SK-N-SH (cell line): ENCODE data around the gene NAPA. TPM values are rescaled to one million over a fixed set of nuclear protein-coding genes. Genes with fewer than 3 reads are reported as not detected.

Experiments
- CTCF ChIA-PET: fragments of 300-600, 350-600 bp; formaldehyde crosslinking; extraction: SDS; loops from one replicate; lab custom pipeline; 2021; lab: Yijun Ruan, JAX
- POLR2A ChIA-PET: fragments of 350-600 bp; sonication (Branson Sonifier 250); formaldehyde crosslinking; extraction: SDS; loops from one replicate; lab custom pipeline; 2020; ENCODE audit warnings: antibody characterized with exemption, inconsistent platforms; lab: Yijun Ruan, JAX
- DNase-seq: peaks from one replicate; pipeline ENCODE4 v3.0.0; 2012
- H2AFZ ChIP-seq: fragments of 200-600 bp; sonication (generic); 2 replicates; pipeline ENCODE4 v1.8.1; 2016; ENCODE audit warnings: antibody characterized with exemption, mild to moderate bottlenecking, low read depth
- H3F3A ChIP-seq: fragments of 200-600 bp; sonication (generic); replicated peaks from 2 replicates; pipeline ENCODE3; 2016; ENCODE audit warnings: antibody characterized with exemption, mild to moderate bottlenecking; ENCODE audit not compliant: insufficient read depth
- H3K27ac ChIP-seq, 2 experiments: fragments of 200-500 bp in 1 of 2; fragments of 200-600 bp in 1 of 2; sonication (Bioruptor generic) in 1 of 2; sonication (generic), shearing (Covaris generic) in 1 of 2; 2 replicates each; pipeline versions ENCODE4 v1.5.1 to v1.6.1; 2014 to 2016; ENCODE audit warnings: low read depth in 2 of 2, inconsistent platforms in 1 of 2, low read length in 1 of 2, mild to moderate bottlenecking in 1 of 2, mixed read lengths in 1 of 2
- H3K27me3 ChIP-seq: fragments of 200-600 bp; sonication (generic), shearing (Covaris generic); 2 replicates; pipeline ENCODE4 v1.6.1; 2016; ENCODE audit warnings: mixed run types; ENCODE audit not compliant: insufficient read depth
- H3K36me3 ChIP-seq, 2 experiments: fragments of 200-500 bp in 1 of 2; fragments of 200-600 bp in 1 of 2; sonication (Bioruptor generic) in 1 of 2; sonication (generic) in 1 of 2; replicated peaks in 1 of 2; 2 replicates each; pipeline versions ENCODE3 to v1.5.1; 2014 to 2016; ENCODE audit warnings: low read length in 1 of 2, mild to moderate bottlenecking in 1 of 2; ENCODE audit not compliant: insufficient read depth in 2 of 2, control insufficient read depth in 1 of 2
- H3K4me1 ChIP-seq, 2 experiments: fragments of 200-500 bp in 1 of 2; fragments of 200-600 bp in 1 of 2; sonication (Bioruptor generic) in 1 of 2; sonication (generic), shearing (Covaris generic) in 1 of 2; 2 replicates each; pipeline versions ENCODE4 v1.5.1 to v1.6.1; 2014 to 2016; ENCODE audit warnings: low read depth in 1 of 2, low read length in 1 of 2, mixed run types in 1 of 2; ENCODE audit not compliant: insufficient read depth in 2 of 2, control insufficient read depth in 1 of 2
- H3K4me2 ChIP-seq: fragments of 200-600 bp; sonication (generic), shearing (Covaris generic); 2 replicates; pipeline ENCODE4 v1.6.1; 2017; ENCODE audit warnings: mixed run types
- H3K4me3 ChIP-seq, 2 experiments: fragments of 200-500 bp in 1 of 2; fragments of 200-600 bp in 1 of 2; sonication (Bioruptor generic) in 1 of 2; sonication (generic), shearing (Covaris generic) in 1 of 2; 2 replicates each; pipeline versions ENCODE4 v1.5.1 to v1.8.1; 2014 to 2016; ENCODE audit warnings: low read depth in 2 of 2, inconsistent platforms in 1 of 2, low read length in 1 of 2, mild to moderate bottlenecking in 1 of 2, mixed read lengths in 1 of 2, moderate library complexity in 1 of 2
- H3K79me2 ChIP-seq: fragments of 200-600 bp; sonication (generic); 2 replicates; pipeline ENCODE4 v1.8.1; 2017; ENCODE audit warnings: mild to moderate bottlenecking; ENCODE audit not compliant: insufficient read depth
- H3K9ac ChIP-seq: fragments of 200-600 bp; sonication (generic); 2 replicates; pipeline ENCODE4 v1.6.1; 2017; ENCODE audit warnings: mixed run types
- H3K9me2 ChIP-seq: fragments of 200-600 bp; sonication (generic); 2 replicates; pipeline ENCODE4 v1.6.1; 2017; ENCODE audit warnings: mixed run types
- H3K9me3 ChIP-seq: fragments of 200-600 bp; sonication (generic); 2 replicates; pipeline ENCODE4 v1.6.1; 2017; ENCODE audit warnings: mixed run types, mild to moderate bottlenecking, moderate library complexity
- H4K20me1 ChIP-seq: fragments of 200-600 bp; sonication (generic); 2 replicates; pipeline ENCODE4 v1.6.1; 2017; ENCODE audit warnings: mild to moderate bottlenecking, mixed run types; ENCODE audit not compliant: insufficient read depth
- CHD2 ChIP-seq: fragments of 150-350 bp; IDR thresholded peaks from 2 replicates; pipeline ENCODE4 v1.6.1; 2018; ENCODE audit warnings: low read length; ENCODE audit not compliant: partially characterized antibody
- CTCF ChIP-seq: fragments of 200-600 bp; sonication (generic); IDR thresholded peaks from 2 replicates; pipeline ENCODE4 v1.6.1; 2017; ENCODE audit warnings: antibody characterized with exemption, mild to moderate bottlenecking, moderate library complexity
- ELF1 ChIP-seq: IDR thresholded peaks from 2 replicates; pipeline ENCODE4 v1.4.0; 2012
- EP300 ChIP-seq, 2 experiments: IDR thresholded peaks; 2 replicates each; pipeline versions ENCODE4 v1.4.0 to v1.6.1; 2012; ENCODE audit warnings: borderline replicate concordance in 1 of 2, low read depth in 1 of 2, low read length in 1 of 2
- EZH2phosphoT487 ChIP-seq: fragments of 200-600 bp; sonication (generic); IDR thresholded peaks from 2 replicates; pipeline ENCODE4 v1.6.1; 2017; ENCODE audit warnings: low read depth, mixed run types, mild to moderate bottlenecking, antibody characterized with exemption, moderate library complexity, borderline replicate concordance
- FOSL2 ChIP-seq: IDR thresholded peaks from 2 replicates; pipeline ENCODE4 v1.4.0; 2012; ENCODE audit warnings: low read depth, mild to moderate bottlenecking, moderate library complexity, borderline replicate concordance
- FOXJ3 ChIP-seq: sonication (generic); formaldehyde crosslinking; IDR thresholded peaks from 2 replicates; pipeline ENCODE4 v1.5.1; 2020; ENCODE audit warnings: mild to moderate bottlenecking, missing genetic modification reagents
- FOXM1 ChIP-seq: IDR thresholded peaks from 2 replicates; pipeline ENCODE4 v1.4.0; 2012; ENCODE audit warnings: low read depth, mild to moderate bottlenecking
- IRF3 ChIP-seq: fragments of 150-350 bp; IDR thresholded peaks from 2 replicates; pipeline ENCODE4 v1.6.1; 2016; ENCODE audit warnings: mild to moderate bottlenecking, low read depth, low read length
- JUND ChIP-seq: IDR thresholded peaks from 2 replicates; pipeline ENCODE4 v1.4.0; 2012
- MEF2A ChIP-seq: IDR thresholded peaks from 2 replicates; pipeline ENCODE4 v1.4.0; 2012; ENCODE audit warnings: low read depth, borderline replicate concordance
- MXI1 ChIP-seq: IDR thresholded peaks from 2 replicates; pipeline ENCODE4 v1.6.1; 2012; ENCODE audit warnings: mild to moderate bottlenecking, low read depth, low read length, improper control_type of control experiment
- NFIC ChIP-seq: IDR thresholded peaks from 2 replicates; pipeline ENCODE4 v1.4.0; 2012; ENCODE audit warnings: borderline replicate concordance
- NRF1 ChIP-seq: IDR thresholded peaks from 2 replicates; pipeline ENCODE4 v1.6.1; 2012; ENCODE audit warnings: low read depth, mild to moderate bottlenecking, low read length
- PBX3 ChIP-seq: IDR thresholded peaks from 2 replicates; pipeline ENCODE4; 2012
- RAD21 ChIP-seq: IDR thresholded peaks from 2 replicates; pipeline ENCODE4 v1.6.1; 2012; ENCODE audit warnings: mild to moderate bottlenecking, low read length
- RCOR1 ChIP-seq: fragments of 150-350 bp; IDR thresholded peaks from 2 replicates; pipeline ENCODE4 v1.6.1; 2017; ENCODE audit warnings: antibody characterized with exemption, low read length
- REST ChIP-seq: IDR thresholded peaks from 2 replicates; pipeline ENCODE4 v1.6.1; 2012; ENCODE audit warnings: mild to moderate bottlenecking, low read depth, low read length, moderate library complexity
- RXRA ChIP-seq: IDR thresholded peaks from 2 replicates; pipeline ENCODE4 v1.4.0; 2012; ENCODE audit warnings: low read depth, mild to moderate bottlenecking, borderline replicate concordance
- SIN3A ChIP-seq: IDR thresholded peaks from 2 replicates; pipeline ENCODE4 v1.6.1; 2012; ENCODE audit warnings: low read depth, mild to moderate bottlenecking, low read length, moderate library complexity, borderline replicate concordance
- SMC3 ChIP-seq: IDR thresholded peaks from 2 replicates; pipeline ENCODE4 v1.6.1; 2012; ENCODE audit warnings: low read depth, low read length, improper control_type of control experiment
- TAF1 ChIP-seq: IDR thresholded peaks from 2 replicates; pipeline ENCODE4 v1.6.1; 2012; ENCODE audit warnings: low read depth, mild to moderate bottlenecking, low read length, moderate library complexity, borderline replicate concordance
- TCF12 ChIP-seq: IDR thresholded peaks from 2 replicates; pipeline ENCODE4 v1.4.0; 2012
- WGBS: methylation state at CpG from one replicate; pipeline ENCODE4 v1.1.6; 2017; ENCODE audit warnings: low lambda C conversion rate; 5-methylcytosine and 5-hydroxymethylcytosine counted together
- polyA plus RNA-seq, 3 experiments: library from polyadenylated mRNA; depleted of rRNA; stranded (reverse); fragments of >200 nt; gene quantifications; 2 replicates each; pipeline ENCODE4 v1.2.3, GENCODE V29; 2012

NAPA gene
- polyA plus RNA-seq, 1 of the 3 experiments (the other 2 are of a cell fraction): 84.1 TPM

GRCh38 chr19:47445937-47446402 is 68.9 kb downstream of the NAPA start:
- WGBS: 2% methylated on average over 21 of the region's 22 CpGs
- Histone ChIP-seq H3K27ac (no peak overlapping the region; a peak in 1 of 4 replicates), H3K9ac (no peak overlapping the region), H4K20me1 (0 out of 2 replicates have a peak, but pooled peaks cover 3% of the 10 kb centered on the region), H3K79me2 (no peaks in the 10 kb centered on the region), H3K9me2 (no peaks in the 10 kb centered on the region), H3K9me3 (no peaks in the 10 kb centered on the region), H3K4me3 (peak overlapping the region in 1 of 2 experiments; percentile 43; a peak in 2 of 4 replicates), H2AFZ (peak overlapping the region; percentile 76; the same call in 1 of the 2 replicates)
- DNase-seq: peak; percentile 89
- TF ChIP-seq PBX3: no peak
- TF ChIP-seq MEF2A: no peak
- no peak for TF ChIP-seq EP300 (IDR thresholded peaks at IDR 0.05; ENCODE audit: borderline replicate concordance in 1 of 2, low read depth in 1 of 2, low read length in 1 of 2)
- no peak for TF ChIP-seq SIN3A
- TF ChIP-seq CHD2: no peak
- no peak for TF ChIP-seq RAD21
- TF ChIP-seq TAF1: no peak
- 0 out of 2 replicates have a peak, but pooled peaks have one; percentile 28 for TF ChIP-seq ELF1
- no peak for TF ChIP-seq CTCF
- TF ChIP-seq TCF12: no peak
- TF ChIP-seq NFIC: no peak
- TF ChIP-seq SMC3: no peak
- no peak for TF ChIP-seq FOXM1
- TF ChIP-seq RCOR1: 0 out of 2 replicates have a peak, but pooled peaks have one; percentile 4
- no peak for TF ChIP-seq JUND
- TF ChIP-seq EZH2phosphoT487: no peak
- no peak for TF ChIP-seq NRF1
- no peak for TF ChIP-seq FOXJ3 (CRISPR knock-in tag)
- TF ChIP-seq REST: no peak
- no peak for TF ChIP-seq RXRA
- TF ChIP-seq IRF3: no peak
- TF ChIP-seq MXI1: peak; percentile 75; the same call in 1 of the 2 replicates
- TF ChIP-seq FOSL2: no peak
- TF ChIP-seq, all 33 proteins: peak for 3
- POLR2A ChIA-PET: interaction anchor here (0.5 to 1.5 kb wide), 3 partner anchors 9 to 312 kb away, joined by 3 to 7 read pairs (median 4); no protein-coding TSS in a partner anchor
- peaks cover 0 to 9% of the 10 kb centered on the region in 2 experiments; a peak in 2 of 4 replicates for H3K4me1 ChIP-seq
- H3F3A ChIP-seq: peaks cover 4% of the 10 kb centered on the region
- H3K36me3 ChIP-seq: no peaks in the 10 kb centered on the region
- CTCF ChIA-PET: interaction anchor here (1.0 to 8.4 kb wide), 8 partner anchors 11 to 267 kb away, joined by 4 to 80 read pairs (median 10); partner anchors contain the start of genes EHD2 and KPTN
- H3K27me3 ChIP-seq: no peaks in the 10 kb centered on the region; the same call in 1 of the 2 replicates
- H3K4me2 ChIP-seq: peak overlapping the region; percentile 67
